GM19043 (cell line): ENCODE measurements around the gene ECHS1.

ENCODE experiments used
- ATAC-seq: cut with Tn5 transposase; IDR thresholded peaks from one replicate; pipeline ENCODE4 v1.9.1; 2021; ENCODE audit warnings: low read depth; ENCODE audit not compliant: unreplicated experiment

Gene ECHS1

DNA sequence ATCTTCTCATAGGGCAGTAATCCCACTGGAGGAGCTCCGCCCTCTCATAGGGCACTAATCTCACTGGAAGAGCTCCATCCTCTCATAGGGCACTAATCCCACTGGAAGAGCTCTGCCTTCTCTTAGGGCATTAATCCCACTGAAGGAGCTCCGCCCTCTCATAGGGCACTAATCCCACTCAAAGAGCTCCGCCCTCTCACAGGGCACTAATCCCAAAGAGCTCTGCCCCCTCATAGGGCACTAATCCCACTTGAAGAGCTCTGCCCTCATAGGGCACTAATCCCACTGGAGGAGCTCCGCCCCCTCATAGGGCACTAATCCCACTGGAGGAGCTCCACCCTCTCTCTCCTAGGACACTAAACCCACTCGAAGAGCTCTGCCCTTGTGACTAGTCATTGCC, 11.9 kb downstream of the ECHS1 start:
- ATAC-seq: no peak

DNA sequence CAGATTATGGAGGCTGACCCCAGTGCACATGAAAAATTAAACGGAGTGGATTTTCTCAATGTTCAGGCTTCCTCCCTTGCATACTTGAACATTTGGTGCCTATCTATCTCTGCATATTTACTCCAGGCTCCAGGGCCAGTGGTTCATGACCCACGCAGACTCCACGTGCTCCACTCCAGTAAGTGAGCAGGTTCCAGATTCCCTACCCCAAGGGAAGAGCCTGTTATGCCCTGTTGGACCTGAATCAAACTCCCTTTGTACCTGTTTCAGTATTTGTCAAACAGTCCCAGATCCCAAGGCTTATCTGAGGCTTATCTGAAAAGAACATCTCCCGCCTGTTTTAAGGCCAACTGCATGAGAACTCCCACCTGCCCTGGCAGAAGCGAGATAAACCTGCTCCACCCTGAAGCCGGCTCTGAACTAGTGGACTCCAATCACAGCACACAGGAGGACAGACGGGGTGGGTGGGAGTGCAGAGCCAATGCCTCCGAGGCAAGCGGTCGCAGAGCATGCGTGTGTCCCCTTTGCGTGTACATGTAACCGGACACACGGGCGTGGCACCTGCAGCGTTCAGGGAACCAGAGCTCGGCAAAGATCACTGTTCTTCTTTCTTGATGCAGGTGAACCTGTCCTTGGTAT, 13.1 kb downstream of the ECHS1 start:
- no peak for ATAC-seq

DNA sequence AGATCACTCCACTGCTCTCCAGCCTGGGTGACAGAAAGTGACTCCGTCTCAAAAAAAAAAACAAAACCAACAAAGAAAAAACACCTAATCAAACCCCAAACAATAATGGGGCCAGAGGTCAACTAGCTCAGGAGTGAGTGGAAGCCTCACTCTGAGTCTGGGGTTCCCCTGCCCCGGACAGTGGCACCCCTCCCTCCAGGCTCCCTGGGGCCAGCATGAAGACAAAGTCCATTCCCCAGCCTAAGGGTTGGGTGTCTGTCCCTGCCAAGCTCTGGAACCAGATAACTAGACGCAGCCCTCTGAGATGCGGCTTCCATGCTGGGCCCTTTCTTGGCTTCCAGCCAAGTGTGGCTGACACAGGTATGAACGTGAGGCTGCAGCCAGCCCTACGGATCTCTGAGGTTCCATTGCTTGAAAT, 13.6 kb downstream of the ECHS1 start:
- no peak for ATAC-seq

DNA sequence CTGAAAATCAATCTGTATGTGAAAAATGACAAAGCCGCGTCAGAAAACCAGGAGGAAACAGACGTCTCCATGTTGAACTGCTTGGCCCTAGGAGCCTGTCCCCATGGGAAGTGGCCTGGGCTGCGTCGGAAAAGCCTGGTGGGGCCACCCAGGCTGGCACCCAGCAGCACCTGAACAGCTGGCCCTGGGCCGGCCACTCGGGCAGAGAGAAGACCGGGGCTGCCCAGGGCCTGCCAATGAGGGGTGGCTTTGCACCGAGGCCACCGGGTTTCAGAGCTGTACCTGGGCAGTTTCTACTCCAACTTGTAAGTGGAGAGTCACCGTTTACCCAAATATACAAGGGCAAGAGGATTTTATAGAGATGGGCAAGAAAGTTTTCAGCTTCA, 14.2 kb downstream of the ECHS1 start:
- ATAC-seq: no peak

DNA sequence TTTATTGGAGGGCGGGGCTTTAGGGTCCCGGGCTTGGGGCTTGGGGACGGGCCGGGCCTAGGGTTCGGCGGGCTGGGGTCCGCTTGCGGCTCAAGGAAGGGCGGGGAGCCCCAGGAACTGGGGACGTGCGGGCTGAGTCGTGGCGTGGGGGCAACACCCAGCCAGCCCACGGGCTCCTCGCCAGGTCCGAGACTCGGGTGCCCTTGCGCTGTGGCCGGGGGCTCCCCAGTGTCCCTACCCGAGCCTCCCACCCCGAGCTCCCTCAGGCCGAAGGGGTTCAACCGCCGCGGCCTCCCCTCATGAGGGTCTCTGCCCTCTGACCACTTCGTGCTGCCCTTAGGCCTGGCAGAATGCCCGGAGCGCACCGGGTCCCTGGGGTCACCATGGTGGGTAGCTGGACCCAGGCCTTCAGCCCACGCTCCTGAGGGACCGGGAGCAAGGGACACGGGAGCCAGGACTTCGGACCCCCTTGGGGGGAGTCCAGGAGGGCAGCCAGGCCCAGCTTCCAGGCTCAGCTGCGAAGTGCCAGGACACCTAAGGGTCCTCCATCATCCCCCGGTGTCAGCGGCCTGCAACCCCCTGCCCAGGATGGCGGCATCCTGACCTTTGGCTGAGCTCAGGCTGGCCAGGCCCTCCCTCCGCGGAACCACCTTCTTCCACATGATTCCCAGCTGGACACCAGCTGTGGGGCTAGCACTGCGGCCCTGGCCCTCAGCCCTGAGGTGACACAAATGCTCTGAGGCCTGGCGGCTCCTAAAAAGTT, 14.8 kb downstream of the ECHS1 start:
- ATAC-seq: no peak

DNA sequence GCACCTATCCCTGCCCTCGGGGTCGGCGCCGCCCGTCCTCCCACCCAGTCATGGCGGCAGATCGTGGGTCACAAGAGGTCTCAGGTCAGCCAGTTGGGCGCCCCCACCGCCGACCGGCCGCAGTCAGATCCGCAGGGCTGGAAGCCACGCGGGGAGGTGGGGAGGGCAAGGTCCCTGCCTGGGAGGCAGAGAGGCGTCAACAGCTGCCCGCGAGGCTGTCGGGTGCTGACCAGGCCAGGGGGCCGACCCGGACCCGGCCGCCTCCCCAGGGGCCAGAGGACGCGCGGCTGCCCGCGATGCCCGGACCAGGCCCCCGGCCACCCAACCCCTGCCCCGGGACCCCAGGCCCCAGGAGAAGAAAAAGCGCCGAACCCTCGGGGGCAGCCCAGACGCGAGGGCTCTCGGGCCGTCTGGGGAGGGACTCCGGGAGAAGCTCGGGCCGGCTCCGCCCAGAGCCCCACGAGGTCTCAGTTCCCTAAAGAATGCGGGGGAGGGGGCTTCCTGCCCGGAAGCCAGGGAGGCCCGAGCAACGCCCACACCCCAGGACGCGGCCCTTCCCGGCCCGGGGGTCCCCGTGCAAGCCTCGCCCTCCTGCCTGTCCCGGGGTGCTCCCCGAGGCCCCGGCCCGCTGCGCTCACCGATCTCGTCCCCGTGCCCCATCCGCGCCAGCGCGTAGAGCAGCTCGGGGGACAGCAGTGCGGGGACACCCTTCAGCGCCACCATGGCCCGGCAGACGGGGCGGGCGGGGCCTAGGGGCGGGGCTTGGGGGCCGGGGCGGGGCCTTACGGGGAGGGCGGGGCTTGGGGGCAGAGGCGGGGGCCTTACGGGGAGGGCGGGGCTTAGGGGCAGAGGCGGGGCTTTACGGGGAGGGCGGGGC, 15.6 kb downstream of the ECHS1 start, which contains the start of gene FUOM:
Gene FUOM, minus strand, starts transcription at position 735 of the 877 bp plus-strand sequence. Its CDS starts 12 bp downstream, at position 723.
- peak; percentile 66 for ATAC-seq

DNA sequence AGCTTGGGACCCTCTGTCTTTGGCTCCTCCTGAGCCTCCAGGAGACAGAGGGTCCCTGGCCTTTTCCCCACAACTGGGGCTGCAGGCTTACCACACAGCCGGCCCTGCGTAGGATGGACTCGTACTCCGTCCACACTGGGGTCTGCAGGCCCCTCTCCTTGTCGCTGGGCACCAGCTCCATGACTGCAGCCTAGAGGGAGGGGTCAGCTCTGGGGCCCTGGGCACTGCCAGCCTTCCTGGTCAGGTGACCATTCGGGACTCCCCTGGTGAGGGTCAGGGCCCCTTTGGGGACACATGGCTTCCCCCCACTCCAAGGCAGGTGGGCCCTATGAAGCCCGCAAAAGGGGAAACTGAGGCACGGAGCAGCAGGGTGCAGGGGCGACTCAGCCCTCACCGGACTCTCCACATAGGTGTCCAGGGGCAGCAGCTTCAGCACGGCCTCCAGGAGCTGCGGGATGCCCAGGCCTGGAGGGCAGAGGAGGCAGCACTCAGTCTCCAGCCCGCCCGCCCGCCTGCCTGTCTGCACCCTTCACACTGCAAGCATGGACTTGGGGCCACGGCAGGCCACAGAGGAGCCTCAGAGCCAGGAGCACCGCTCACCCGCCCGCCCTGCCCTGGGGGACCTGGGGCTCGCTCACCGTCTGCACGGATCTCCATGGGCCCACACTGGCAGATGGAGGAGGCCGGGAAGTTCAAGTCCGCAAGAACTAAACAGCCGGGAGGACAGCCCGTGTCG, 16.4 kb downstream of the ECHS1 start:
- ATAC-seq: no peak

DNA sequence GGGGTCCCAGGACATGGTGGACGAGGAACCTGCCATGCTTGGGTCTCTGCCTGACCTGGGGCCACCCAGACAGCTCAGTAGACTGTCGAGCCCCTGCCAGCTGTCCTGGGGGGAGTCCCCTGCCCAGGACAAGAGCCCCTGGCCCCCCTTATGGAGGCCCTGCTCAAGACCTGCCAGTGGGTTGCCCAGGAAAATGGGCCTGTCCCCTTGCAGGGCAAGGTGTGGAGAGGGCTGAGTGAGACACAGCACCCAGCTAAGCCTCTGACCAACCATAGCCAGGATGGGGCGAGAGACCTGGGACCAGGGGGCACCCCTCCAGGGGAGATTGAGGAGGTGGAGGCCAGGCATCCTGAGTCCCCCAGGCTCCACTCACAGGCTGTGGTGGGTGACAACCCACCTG, 17.2 kb downstream of the ECHS1 start:
- no peak for ATAC-seq

DNA sequence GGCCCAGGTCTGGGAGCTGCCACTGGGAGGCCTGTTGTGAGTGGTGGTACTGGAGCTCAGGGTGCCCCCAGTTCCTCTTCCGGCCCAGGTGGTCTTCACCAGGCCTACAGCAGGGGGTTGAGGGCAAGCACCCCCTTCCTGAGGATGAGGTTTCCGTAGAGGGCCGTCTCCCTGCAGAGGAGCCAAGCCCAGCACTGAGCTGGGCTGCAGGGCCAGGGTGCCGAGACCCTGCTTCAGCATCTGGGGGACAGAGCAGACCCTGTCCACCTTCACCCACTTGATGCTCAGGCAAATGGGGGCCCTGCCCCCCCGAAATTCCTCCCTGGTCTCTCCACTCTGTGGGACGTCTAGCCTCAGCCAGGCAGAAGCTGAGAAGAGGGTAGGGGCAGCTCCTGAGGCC, 17.9 kb downstream of the ECHS1 start:
- ATAC-seq: no peak

DNA sequence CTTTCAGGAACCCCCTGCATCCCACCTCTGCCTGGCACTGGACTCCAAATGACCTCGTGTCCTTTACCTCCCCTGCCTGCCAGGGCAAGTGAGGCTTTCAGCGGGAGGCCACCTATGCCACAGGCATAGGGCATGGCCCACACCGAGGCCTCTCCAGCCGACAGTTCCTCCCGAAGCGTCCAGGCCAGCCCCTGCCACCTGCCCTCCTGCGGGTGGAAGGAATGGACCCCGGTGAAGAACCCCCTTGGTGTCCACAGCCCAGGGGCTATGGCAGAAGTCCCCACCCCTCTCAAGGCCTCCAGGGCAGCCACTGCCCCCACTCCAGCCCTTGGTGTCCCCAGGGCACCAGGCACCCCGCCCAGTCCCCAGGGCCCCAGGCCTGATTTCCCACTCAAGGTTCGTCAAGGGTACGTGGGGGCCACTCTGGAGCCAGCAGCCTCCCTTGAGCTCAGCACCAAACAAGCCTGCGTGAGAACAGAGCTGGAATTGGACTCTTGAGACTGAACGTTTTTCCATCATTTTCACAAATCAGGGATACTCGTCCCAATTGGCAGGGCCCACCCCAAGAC, 18.4 kb downstream of the ECHS1 start:
- ATAC-seq: no peak

DNA sequence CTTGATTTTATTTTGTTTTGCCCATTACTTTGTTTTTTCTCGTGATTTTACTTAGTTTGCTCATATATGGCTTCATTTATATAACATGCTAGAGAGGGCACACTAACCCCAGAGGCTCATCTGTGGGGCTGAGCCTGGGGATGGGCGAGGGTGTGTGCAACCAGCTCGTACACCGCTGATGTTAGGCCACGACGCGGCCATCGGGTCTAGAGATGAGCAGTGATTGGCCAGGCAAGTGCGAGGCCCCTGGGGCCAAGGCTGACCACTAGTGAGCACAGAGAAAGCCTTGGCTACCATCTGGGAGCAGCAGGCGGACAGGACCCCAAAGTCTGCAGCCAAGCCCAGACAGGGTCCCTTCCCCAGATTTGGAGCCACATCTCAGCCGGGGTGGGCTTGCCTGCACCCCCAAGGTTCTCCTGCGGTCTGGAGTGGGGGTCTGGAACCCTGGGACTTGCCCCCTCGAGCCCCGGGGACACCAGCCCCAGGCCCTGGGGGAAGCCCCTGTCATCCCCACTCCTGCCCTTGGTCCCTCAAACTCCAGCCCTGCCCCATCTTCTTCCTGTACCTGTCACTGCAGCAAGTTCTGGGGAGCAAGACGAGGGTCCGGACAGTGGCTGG, 19.1 kb downstream of the ECHS1 start:
- ATAC-seq: no peak

DNA sequence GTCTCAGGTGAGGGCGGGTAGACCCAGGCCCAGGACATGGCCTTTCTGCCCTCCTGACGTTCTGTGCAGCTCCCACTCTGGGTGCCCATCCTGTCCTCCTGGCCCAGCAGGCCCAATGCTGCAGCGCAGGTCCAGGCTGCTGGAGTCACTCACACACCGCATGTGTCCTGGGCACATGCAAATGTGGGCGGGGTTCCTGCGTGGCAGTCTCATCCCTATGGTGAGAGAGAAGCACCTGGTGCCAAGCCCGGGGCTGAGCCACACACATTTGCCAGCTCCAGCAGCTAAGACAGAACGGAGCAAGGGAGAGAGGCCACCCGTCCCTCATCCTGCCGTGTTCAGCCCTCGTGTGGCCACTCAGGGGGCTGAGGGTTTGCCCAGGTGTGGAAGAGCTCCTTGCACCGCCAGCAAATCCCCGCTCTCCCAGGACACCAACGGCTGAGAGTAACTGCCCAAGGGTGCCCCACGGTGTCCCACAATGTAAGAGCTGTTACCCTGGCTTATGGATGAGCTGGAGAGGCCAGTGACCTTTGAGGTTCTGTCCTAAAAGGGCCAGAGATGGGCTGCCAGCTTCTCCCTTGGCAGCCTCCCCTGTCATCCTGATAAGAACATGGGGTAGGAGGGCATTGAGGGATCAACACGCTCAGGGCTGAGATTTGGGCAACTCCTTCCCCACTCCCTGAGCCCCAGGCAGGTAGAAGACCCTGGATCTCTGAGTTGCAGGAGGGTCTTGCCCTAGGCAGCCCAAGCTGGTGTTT, 19.8 kb downstream of the ECHS1 start:
- no peak for ATAC-seq

DNA sequence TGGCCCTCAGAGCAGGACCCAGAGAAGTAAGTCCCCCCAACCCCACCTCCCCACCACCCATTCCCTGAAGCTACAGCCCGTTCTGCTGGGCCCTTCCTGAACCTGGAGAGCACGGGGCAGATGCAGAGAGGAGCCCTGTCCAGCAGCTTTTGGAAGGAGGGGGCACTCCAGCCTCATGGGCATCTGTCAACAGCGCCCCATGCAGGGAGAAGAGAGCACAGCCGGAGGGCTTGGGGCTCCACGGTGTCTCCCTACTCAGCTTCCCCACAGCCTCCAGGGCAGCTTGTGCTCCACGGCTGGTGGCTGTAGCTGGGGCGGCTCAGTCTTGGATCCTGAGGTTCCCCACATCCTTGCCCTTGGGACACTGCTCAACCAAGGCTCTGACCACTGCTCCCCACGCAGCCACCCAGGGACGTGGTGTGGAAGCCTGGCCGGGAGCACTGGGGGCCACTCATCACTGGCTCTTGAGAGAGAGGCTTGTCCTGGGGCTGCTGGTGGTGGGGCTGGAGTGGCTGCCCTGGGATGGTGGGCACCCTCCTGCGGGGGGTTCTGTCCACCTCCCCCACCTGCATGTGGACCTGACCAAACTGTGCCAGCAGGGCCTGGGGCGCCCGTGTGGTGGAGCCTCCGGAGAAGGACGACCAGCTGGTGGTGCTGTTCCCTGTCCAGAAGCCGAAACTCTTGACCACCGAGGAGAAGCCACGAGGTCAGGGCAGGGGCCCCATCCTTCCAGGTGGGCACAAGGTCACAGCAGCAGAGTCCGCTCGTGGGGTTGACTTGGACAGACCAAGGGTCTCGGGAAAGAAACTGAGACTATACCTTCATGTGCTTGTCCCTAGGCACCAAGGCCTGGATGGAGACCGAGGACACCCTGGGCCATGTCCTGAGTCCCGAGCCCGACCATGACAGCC, 21.5 kb downstream of the ECHS1 start:
- no peak for ATAC-seq

DNA sequence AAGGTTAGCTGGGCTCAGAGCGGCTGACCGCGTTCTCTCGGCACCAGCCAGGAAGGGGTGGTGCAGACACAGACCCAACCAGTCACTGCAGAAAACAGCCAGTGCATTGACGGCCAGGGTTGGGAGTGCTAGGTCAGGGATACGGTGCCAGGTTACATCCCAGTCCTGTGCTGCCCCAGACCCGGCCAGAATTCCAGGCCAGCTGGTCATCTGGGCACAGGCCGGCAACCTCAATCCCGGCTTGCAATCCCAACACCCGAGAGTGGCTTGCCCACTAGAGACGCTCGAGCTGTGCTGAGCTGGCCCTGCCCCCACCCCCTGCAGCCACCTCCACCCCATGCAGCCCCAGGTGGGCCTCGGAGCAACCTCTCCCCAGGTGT, 22.2 kb downstream of the ECHS1 start:
- no peak for ATAC-seq

DNA sequence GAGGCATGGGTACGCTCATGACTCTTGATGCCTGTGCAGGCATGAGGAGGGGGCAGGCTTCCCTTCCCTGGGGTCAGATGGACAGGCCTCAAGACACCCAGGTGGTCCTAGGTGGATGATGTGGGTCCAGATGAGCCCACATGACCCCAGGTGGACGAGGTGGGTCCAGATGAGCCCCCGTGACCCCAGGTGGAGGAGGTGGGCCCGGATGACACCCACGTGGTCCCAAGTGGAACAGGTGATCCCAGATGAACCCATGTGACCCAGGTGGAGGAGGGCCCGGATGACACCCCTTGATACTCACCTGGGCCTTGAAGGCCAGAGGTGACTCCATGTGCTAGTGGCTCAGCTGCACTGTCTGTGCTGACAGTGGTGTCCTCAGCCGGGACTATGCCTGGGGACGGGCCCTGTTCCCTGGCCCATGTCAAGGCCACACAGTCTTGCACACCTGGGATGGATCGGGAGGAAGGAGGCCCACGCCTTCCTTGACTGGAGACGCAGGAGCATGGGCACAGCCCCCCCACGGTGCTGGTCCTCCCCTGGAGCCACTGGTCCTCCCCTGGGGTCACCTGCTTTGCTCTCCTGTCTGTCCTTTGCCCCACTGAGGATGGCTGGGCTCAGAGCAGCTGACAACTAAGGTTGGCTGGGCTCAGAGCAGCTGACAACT, 22.7 kb downstream of the ECHS1 start:
- ATAC-seq: no peak

DNA sequence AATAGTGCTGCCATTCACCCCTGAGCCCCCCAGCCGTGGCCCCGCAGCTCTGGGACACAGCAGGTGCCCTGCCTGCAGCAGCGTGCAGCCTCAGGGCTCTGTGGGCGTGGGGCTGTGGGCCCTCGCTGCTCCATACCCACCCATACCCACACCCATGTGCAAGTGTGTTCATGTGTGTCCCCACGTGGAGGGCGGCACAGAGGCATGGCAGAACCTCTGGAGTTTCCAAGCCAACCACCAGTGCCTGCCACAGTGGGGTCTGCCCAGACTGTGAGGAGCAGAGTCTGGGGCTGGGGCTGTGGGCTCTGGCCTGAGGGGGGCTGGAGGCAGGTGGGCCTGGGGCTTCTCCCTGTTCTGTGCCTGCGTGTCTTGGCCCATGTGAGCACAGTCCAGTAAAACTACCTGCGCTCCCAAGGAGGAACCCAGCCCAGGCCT, 23.6 kb downstream of the ECHS1 start:
- ATAC-seq: no peak

DNA sequence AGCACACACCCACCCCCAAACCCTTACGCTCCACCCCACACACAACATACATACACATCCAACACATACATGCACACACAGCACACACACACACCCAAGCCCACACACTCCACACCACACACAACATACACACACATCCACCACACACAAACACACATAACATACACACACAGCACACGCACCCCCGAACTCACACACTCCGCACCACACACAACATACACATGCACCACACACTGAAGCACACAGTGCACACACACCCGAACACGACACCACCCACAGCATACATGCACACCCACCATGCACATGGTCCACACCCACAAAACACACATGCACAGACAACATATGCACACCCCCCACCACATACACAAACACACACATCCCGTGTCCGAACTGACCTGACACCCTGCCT, 24.0 kb downstream of the ECHS1 start:
- ATAC-seq: no peak
